ENCODE measurements around the gene BCL2L12.

Gene BCL2L12

GRCh38 chr19:49679771-49680413 is 14.2 kb downstream of the BCL2L12 start:
- DNase-seq (ENCODE audit: low read depth, low spot score), result no peak
- H3K4me3 ChIP-seq (ENCODE audit: low read depth, low read length), result no peak overlapping the region; the same call in 1 of the 2 replicates
- TF ChIP-seq CTCF (IDR thresholded peaks at IDR 0.05; ENCODE audit: insufficient read depth, low read length, missing control alignments), result no peak
- CTCF ChIA-PET, result interaction anchor here (0.8 to 5.9 kb wide), 10 partner anchors 9 to 177 kb away, joined by 3 to 39 read pairs (median 5); partner anchors contain the start of genes ADM5 and CPT1C
- POLR2A ChIA-PET, result interaction anchor here (0.6 kb wide), 1 partner anchor 68 kb away, joined by 3 read pairs; no protein-coding TSS in a partner anchor

- CTCF ChIA-PET, result interaction anchor here (0.6 to 2.4 kb wide), 36 partner anchors 8 to 454 kb away, joined by 3 to 27 read pairs (median 4); partner anchors contain the start of genes ADM5, CPT1C, FLT3LG and FUZ
- no peak overlapping the region; the same call in none of the 2 replicates for H3K4me3 ChIP-seq (ENCODE audit: low read depth, low read length)
- peak; percentile 98 for TF ChIP-seq CTCF (IDR thresholded peaks at IDR 0.05; ENCODE audit: insufficient read depth, low read length, missing control alignments)
- POLR2A ChIA-PET, result no interaction called here
- no peak for DNase-seq (ENCODE audit: low read depth, low spot score)
These were observed 15.0 kb downstream of the BCL2L12 start for GRCh38 chr19:49680421-49681351.

GRCh38 chr19:49681830-49682229 is 16.1 kb downstream of the BCL2L12 start:
- no peak for DNase-seq (ENCODE audit: low read depth, low spot score)
- ChIA-PET CTCF (interaction anchor here (0.6 to 2.4 kb wide), 14 partner anchors 11 to 179 kb away, joined by 3 to 24 read pairs (median 5); partner anchors contain the start of gene FUZ), POLR2A (no interaction called here)
- no peak for TF ChIP-seq CTCF (IDR thresholded peaks at IDR 0.05; ENCODE audit: insufficient read depth, low read length, missing control alignments)
- no peak overlapping the region for H3K4me3 ChIP-seq (ENCODE audit: low read depth, low read length)

- ChIA-PET POLR2A (no interaction called here), CTCF (interaction anchor here (0.6 to 2.4 kb wide), 6 partner anchors 11 to 178 kb away, joined by 3 to 24 read pairs (median 6); no protein-coding TSS in a partner anchor)
- no peak overlapping the region for H3K4me3 ChIP-seq (ENCODE audit: low read depth, low read length)
- TF ChIP-seq CTCF (IDR thresholded peaks at IDR 0.05; ENCODE audit: insufficient read depth, low read length, missing control alignments), result no peak
- no peak for DNase-seq (ENCODE audit: low read depth, low spot score)
These were observed 16.5 kb downstream of the BCL2L12 start for GRCh38 chr19:49682274-49682673.

- TF ChIP-seq CTCF (IDR thresholded peaks at IDR 0.05; ENCODE audit: insufficient read depth, low read length, missing control alignments), result no peak
- POLR2A ChIA-PET, result no interaction called here
- CTCF ChIA-PET, result interaction anchor here (1.0 to 1.2 kb wide), 2 partner anchors 69 to 114 kb away, joined by 3 to 7 read pairs; no protein-coding TSS in a partner anchor
These were observed 18.1 kb downstream of the BCL2L12 start for GRCh38 chr19:49683814-49684250.

More at GRCh38 chr19:49683814-49684250, 18.1 kb downstream of the BCL2L12 start:
- no peak overlapping the region for H3K4me3 ChIP-seq (ENCODE audit: low read depth, low read length)
- no peak for DNase-seq (ENCODE audit: low read depth, low spot score)
